Prostate gland (tissue), 2 donors: ENCODE data around the gene RABEPK. TPM values are rescaled to one million over a fixed set of nuclear protein-coding genes. Genes with fewer than 3 reads are reported as not detected.

ENCODE experiments used
- small RNA-seq, 2 donors: library from RNA; depleted of rRNA; stranded (forward); fragments of <200 nt; gene quantifications; one replicate each; pipeline ENCODE3, GENCODE V24; 2016
- total RNA-seq, 2 donors: library from RNA; depleted of rRNA; stranded (reverse); fragments of >200 nt; gene quantifications; one replicate each; pipeline ENCODE4 v1.1.0, GENCODE V29; 2016

The RABEPK gene
- total RNA-seq, 2 donors from 2014 or later = 13.3 to 14.2 TPM

Small RNA genes lying within 50 kb of the gene (small RNA-seq; reads per million reads assigned to genes)
- gene AL354710.1 = 0 reads per million in 2 donors

Other genes starting within 250 kb of the RABEPK start
- gene SCAI, start 57.0 kb upstream of the RABEPK start, total RNA-seq = 1 to 10 TPM; 3.4 to 8.6 TPM
- gene PPP6C, start 10.7 kb upstream of the RABEPK start, total RNA-seq = 10 to 100 TPM; 28.8 to 34.1 TPM
- 100 to 1,000 TPM; 215 to 303 TPM for gene HSPA5, start 40.8 kb downstream of the RABEPK start, total RNA-seq
- 10 to 100 TPM; 34.4 to 50.1 TPM for gene GAPVD1, start 61.3 kb downstream of the RABEPK start, total RNA-seq